NCI-H2227 (cell line): ENCODE data around the gene OR8H2.
"Not testable (repeated sequence)": the region's sequence is repeated elsewhere in the genome, so short reads cannot be mapped to it uniquely, and the experiment has no call there.

Source experiments
- DNase-seq: peaks from one replicate; lab custom pipeline; 2025; ENCODE audit not compliant: unreplicated experiment; lab: John Stamatoyannopoulos, UW

The OR8H2 gene, protein sequence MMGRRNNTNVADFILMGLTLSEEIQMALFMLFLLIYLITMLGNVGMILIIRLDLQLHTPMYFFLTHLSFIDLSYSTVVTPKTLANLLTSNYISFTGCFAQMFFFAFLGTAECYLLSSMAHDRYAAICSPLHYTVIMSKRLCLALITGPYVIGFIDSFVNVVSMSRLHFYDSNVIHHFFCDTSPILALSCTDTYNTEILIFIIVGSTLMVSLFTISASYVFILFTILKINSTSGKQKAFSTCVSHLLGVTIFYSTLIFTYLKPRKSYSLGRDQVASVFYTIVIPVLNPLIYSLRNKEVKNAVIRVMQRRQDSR

DNA sequence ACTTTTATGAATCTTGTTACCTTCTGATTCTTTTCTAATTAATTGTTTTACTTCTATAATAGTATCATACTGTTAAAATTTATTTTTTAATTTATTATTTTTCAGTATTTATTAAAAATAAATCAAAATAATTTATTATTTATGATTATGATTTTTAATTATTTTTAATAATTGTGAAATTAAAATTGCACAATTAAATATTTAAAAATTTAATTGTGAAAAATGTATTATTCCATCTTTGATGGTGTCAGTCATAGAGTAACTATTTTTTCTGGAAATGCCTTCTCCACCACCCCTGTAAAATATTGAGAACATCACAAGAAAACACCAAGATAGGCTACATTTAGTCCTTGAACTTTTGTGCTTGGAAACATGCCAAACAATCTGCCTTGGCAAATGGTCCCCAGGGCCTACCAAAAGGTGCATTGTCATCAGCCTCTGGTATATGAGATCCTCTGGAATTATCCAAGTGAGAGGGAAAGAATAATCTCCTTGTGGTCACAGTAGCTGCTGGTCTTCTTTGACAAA lies at the start of gene OR8H2:
OR8H2 (plus strand) TSS at position 478 of the 528 bp plus-strand sequence. CDS start 1,356 bp downstream, outside the sequence.
- no peak for DNase-seq

DNA sequence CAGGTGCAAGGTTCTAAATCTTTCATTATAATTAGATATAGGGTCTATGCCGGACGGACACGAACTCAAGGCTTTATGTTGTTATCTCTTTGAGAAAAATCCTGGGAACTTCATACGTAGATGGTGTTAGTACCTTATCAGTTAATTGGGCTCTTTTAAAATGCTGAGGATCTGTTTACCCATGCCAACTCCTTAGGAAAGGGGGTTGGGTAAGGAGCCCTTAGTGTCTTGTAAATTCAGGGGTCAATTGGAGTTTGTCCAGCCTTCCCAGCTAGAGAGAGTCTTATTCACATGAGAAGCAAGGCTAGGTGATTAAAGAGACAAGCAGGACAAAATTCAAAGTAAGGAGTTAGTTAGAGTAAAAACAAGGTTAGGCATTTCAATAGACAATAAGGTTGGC lies 47.1 kb upstream of the OR8H2 start:
- DNase-seq: not testable (repeated sequence)

DNA sequence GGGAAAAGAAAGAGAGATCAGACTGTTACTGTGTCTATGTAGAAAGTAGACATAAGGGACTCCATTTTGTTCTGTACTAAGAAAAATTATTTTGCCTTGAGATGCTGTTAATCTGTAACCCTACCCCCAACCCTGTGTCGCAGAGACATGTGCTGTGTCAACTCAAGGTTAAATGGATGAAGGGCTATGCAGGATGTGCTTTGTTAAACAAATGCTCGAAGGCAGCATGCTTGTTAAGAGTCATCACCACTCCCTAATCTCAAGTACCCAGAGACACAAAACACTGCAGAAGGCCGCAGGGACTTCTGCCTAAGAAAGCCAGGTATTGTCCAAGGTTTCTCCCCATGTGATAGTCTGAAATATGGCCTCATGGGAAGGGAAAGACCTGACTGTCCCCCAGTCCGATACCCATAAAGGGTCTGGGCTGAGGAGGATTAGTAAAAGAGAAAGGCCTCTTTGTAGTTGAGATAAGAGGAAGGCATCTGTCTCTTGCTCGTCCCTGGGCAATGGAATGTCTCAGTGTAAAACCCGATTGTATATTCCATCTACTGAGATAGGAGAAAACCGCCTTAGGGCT lies 45.7 kb upstream of the OR8H2 start:
- DNase-seq: not testable (repeated sequence)

DNA sequence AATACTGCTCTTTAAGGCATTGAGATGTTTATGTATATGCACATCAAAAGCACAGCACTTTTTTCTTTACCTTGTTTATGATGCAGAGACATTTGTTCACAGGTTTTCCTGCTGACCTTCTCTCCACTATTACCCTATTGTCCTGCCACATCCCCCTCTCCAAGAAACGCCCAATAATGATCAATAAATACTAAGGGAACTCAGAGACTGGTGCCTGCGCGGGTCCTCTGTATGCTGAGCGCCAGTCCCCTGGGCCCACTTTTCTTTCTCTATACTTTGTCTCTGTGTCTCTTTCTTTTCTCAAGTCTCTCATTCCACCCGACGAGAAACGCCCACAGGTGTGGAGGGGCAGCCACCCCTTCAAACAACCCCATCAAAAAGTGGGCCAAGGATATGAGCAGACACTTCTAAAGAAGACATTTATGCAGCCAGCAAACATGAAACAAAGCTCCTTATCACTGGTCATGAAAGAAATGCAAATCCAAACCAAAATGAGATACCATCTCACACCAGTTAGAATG lies 45.2 kb upstream of the OR8H2 start:
- not testable (repeated sequence) for DNase-seq

DNA sequence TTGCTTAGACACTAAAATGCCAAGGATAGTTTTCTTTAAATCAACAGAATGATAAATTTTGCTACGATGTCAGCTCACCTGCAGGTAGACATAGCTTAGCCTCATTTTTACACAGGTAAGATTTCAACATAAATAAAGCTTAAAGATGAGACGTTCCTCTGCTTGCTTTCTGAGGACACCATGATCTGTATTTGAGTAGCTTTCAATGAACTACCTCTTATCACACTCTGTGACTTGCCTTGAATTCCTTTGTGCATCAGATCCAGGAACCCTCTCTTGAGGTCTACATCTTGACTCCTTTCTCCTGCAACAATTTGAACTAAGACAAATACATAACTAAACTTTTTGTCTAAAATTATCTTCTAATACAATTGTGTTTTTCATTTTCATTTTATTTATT lies 36.5 kb upstream of the OR8H2 start:
- no peak for DNase-seq

DNA sequence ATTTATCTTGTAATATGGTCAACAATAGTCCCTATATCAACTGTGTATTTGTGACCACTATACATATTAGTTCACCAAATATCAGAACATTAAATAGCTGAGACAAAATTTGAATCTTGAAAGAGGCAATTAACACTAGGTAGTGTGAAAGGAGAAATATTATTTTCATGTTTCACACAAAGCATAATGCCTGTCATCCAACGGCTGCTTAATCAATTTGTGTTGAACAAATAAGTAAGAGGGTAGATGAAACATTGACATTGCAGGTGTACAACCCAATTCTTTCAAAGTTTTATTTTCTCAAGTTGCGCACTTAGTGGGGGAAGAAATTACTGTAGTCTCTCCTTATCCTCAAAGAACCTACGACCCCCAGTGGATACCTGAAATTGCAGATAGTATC lies 13.8 kb upstream of the OR8H2 start:
- no peak for DNase-seq

DNA sequence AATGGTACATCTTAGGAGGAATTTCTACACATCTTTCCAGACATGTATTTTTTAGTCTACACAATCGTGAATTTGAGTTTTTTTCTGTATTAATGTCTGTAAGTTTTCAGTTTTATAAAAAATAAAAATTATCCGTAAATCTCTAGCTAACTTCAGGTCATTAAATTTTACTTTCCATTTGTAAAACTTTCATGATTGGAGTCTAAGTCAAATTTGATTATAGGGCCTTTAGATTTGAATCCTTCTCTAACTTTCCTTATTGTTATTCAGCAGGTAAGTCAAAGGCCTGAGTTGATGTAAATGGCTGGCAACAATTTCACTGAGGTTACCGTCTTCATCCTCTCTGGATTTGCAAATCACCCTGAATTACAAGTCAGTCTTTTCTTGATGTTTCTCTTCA lies 10.5 kb upstream of the OR8H2 start, which contains the start of gene OR8I2:
OR8I2 (plus strand) TSS at position 301 of the 400 bp plus-strand sequence; CDS start at position 301, 0 bp downstream.
- DNase-seq: no peak

DNA sequence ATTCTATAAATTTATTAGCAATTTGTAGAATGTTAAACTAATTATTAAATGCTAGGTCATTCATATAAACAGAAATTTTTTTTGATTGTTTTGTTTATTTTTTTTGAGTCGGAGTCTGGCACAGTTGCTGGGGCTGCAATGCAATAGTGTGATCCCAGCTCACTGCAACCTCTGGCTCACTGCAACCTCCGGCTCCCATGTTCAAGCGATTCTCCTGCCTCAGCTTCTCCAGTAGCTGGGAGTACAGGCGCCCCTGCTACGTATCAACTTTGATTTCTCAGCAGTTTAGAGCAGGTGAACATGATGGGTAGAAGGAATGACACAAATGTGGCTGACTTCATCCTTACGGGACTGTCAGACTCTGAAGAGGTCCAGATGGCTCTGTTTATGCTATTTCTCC lies 18.6 kb downstream of the OR8H2 start, which contains the start of gene OR8H3:
OR8H3 (plus strand) TSS at position 301 of the 400 bp plus-strand sequence; CDS start at position 301, 0 bp downstream.
- DNase-seq: no peak

DNA sequence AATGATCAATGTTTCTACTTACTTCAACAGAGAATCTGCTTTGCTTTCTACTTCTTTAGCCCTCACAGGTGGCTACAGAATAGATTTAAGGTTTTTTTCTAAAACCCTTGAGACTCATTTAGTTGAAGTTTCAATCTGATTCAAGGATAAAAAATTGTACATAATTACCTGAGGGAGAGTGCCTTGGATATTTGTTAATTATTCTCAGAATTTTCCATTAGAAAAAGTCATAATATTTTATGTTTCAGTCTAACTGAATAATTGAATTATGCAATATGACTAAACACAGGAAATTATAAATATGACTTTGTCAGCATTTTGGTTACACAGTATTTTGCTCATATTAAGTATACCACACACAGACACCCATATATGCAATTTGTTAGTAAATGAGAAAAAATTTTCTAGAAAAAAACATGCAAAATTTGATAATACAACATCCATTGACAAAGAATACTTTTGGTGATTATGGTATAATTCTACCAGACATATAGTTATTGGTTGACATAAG lies 36.7 kb downstream of the OR8H2 start, which contains the start of gene OR8J3:
OR8J3 (minus strand) TSS at position 51 of the 511 bp plus-strand sequence. CDS start 2,483 bp downstream, outside the sequence.
- no peak for DNase-seq

DNA sequence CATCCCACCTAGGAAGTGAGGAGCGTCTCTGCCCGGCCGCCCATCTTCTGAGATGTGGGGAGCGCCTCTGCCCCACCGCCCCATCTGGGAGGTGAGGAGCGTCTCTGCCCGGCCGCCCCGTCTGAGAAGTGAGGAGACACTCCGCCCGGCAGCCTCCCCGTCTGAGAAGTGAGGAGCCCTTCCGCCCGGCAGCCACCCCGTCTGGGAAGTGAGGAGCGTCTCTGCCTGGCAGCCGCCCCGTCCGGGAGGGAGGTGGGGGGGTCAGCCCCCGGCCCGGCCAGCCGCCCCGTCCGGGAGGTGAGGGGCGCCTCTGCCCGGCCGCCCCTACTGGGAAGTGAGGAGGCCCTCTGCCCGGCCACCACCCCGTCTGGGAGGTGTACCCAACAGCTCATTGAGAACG lies 40.2 kb downstream of the OR8H2 start:
- not testable (repeated sequence) for DNase-seq

DNA sequence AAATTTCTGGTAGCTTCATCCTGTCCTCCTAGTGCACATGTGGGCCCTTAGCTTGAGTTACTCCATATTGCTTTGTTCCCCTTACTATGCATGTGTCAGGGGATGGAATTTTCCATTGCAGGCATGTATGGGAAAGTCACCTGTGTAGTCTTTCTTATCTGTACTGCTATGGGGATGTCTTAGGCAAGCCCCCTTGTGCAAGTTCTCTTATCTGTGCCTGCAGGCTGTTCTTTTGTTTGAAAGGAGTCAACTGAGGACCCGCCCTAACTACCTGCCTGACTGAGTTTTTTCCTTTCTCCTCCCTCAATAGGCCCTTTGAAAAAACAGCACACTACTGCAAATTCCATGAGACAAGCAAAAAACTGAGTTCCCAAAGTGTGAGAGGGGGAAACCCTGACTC lies 47.9 kb downstream of the OR8H2 start:
- no peak for DNase-seq

DNA sequence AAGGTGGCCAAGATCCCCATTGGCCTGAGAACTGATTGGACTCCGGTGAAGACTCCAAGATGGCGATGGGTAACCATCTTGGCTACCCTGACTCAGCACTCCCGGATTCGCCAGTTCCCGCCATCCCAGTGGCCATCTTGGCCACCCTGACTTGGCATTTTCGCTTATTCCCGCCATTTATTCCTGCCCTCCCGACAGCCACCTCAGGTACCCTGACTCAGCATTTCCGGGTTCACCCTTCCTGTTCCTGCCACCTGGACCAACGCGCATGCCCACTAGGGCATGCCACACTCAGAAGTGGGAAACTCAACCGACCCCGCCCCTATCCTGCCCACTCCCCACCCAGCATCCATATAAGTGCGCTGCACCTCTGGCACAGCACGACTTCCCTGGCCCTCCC lies 48.8 kb downstream of the OR8H2 start:
- no peak for DNase-seq
